Dermis lymphatic vessel endothelial cell (primary cell): ENCODE results near the gene PIK3CG. TPM values are rescaled to one million over a fixed set of nuclear protein-coding genes. Genes with fewer than 3 reads are reported as not detected.

Source experiments
- total RNA-seq: library from RNA; depleted of rRNA; stranded (reverse); fragments of >200 nt; gene quantifications from 2 replicates; pipeline ENCODE4 v1.2.1, GENCODE V29; 2014

PIK3CG gene
- 2.0 and 6.8 TPM in 2 replicates for total RNA-seq

DNA sequence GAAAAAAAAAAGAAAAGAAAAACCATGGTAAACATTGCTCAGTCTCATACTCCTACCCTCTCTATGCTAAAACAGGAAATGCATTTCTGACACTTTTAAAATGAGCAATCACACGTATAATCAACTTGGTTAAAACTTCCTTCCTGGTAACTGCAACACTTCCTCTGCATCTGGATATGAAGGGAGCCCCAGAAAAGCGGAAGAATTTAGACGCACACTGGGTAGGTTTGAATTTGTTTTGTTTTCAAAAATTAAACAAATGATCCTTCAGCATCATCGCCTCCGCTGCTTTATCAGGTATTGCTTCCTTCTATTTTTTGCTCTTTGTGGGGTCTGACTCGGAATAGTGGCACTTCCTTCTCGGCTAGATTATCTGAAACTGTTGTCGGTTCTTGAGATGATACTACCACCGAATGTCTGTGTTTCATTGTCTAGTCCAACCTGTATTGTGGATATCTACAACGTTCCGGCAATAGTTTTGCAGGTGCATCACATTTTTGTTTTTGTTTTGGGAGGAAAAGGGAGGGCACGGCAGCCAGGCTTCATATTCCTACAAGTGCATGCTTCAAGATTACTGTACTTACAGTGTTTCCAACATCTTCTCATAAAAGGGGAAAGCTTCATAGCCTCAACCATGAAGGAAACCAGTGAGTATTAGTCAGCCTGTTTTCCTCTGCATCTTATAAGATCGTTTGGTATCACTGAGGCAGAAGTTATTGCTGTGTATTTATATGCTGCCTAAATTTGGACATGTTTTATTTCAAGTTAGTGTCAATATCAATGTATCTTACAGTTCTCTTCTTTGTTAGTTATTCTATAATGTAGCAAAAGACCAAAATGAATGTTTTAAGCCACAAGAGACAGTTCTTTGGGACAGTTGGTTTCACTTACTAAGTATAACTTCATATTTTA is at the start of gene PIK3CG:
TSS of gene PIK3CG (plus strand) at position 153 of the 912 bp plus-strand sequence. CDS start 2,280 bp downstream, outside the sequence.

Other genes starting within 250 kb of the PIK3CG start
- 71.6 and 97.4 TPM in 2 replicates for gene CCDC71L, start 204.1 kb upstream of the PIK3CG start, total RNA-seq
- 12.6 and 16.0 TPM in 2 replicates for gene PRKAR2B, start 179.4 kb downstream of the PIK3CG start, total RNA-seq